ENCODE results near the gene ZNF662. TPM values are rescaled to one million over a fixed set of nuclear protein-coding genes. Genes with fewer than 3 reads are reported as not detected.
"Not testable (repeated sequence)": the region's sequence is repeated elsewhere in the genome, so short reads cannot be mapped to it uniquely, and the experiment has no call there.

The ZNF662 gene
- total RNA-seq, 2 experiments from 2014 or later, result 0.22 to 0.25 TPM

GRCh38 chr3:42876940-42877720 lies 28.8 kb upstream of the ZNF662 start:
- no peak for DNase-seq
- H3K4me3 Mint-ChIP-seq, result no peak overlapping the region
- H3K36me3 Mint-ChIP-seq (ENCODE audit: low read depth), result no peaks in the 10 kb centered on the region
- H3K27me3 Mint-ChIP-seq, result peaks cover 7% of the 10 kb centered on the region
- no peak overlapping the region for H3K27ac Mint-ChIP-seq
- POLR2A ChIA-PET, result no interaction called here
- peaks cover 14% of the 10 kb centered on the region for H3K4me1 Mint-ChIP-seq
- CTCF ChIA-PET, result interaction anchor here (1.5 kb wide), 1 partner anchor 132 kb away, joined by 3 read pairs; no protein-coding TSS in a partner anchor
- H3K9me3 Mint-ChIP-seq, result no peaks in the 10 kb centered on the region

- CTCF ChIA-PET, result interaction anchor here (1.0 to 1.5 kb wide), 2 partner anchors 9 to 133 kb away, joined by 3 to 5 read pairs; no protein-coding TSS in a partner anchor
- peaks cover 14% of the 10 kb centered on the region for H3K4me1 Mint-ChIP-seq
- H3K27me3 Mint-ChIP-seq, result peaks cover 2% of the 10 kb centered on the region
- no peak for DNase-seq
- H3K36me3 Mint-ChIP-seq (ENCODE audit: low read depth), result no peaks in the 10 kb centered on the region
- no peaks in the 10 kb centered on the region for H3K9me3 Mint-ChIP-seq
- POLR2A ChIA-PET, result no interaction called here
- no peak overlapping the region for H3K4me3 Mint-ChIP-seq
- H3K27ac Mint-ChIP-seq, result no peak overlapping the region
Measured at GRCh38 chr3:42877881-42878280, 28.1 kb upstream of the ZNF662 start.

- POLR2A ChIA-PET, result no interaction called here
Measured at GRCh38 chr3:42880183-42880582, 25.8 kb upstream of the ZNF662 start.

GRCh38 chr3:42880601-42881451 lies 25.1 kb upstream of the ZNF662 start:
- Mint-ChIP-seq H3K4me3 (peak overlapping the region; percentile 63), H3K4me1 (peaks cover 14% of the 10 kb centered on the region), H3K27ac (peak overlapping the region; percentile 89), H3K27me3 (peaks cover 2% of the 10 kb centered on the region), H3K9me3 (no peaks in the 10 kb centered on the region), H3K36me3 (ENCODE audit: low read depth) (no peaks in the 10 kb centered on the region)
- peak; percentile 90 for DNase-seq
- ChIA-PET CTCF (interaction anchor here (0.6 to 1.5 kb wide), 16 partner anchors 9 to 379 kb away, joined by 3 to 12 read pairs (median 4); partner anchors contain the start of genes HIGD1A and VIPR1), POLR2A (interaction anchor here (0.7 kb wide), 1 partner anchor 50 kb away, joined by 4 read pairs; no protein-coding TSS in a partner anchor)

More at GRCh38 chr3:42880183-42880582, 25.8 kb upstream of the ZNF662 start:
- H3K36me3 Mint-ChIP-seq (ENCODE audit: low read depth), result no peaks in the 10 kb centered on the region
- no peaks in the 10 kb centered on the region for H3K9me3 Mint-ChIP-seq
- DNase-seq, result no peak
- CTCF ChIA-PET, result interaction anchor here (1.1 kb wide), 1 partner anchor 101 kb away, joined by 4 read pairs; no protein-coding TSS in a partner anchor
- peaks cover 14% of the 10 kb centered on the region for H3K4me1 Mint-ChIP-seq
- H3K27me3 Mint-ChIP-seq, result peaks cover 2% of the 10 kb centered on the region
- peak overlapping the region; percentile 63 for H3K4me3 Mint-ChIP-seq
- peak overlapping the region; percentile 85 for H3K27ac Mint-ChIP-seq

GRCh38 chr3:42883251-42883930 lies 22.6 kb upstream of the ZNF662 start:
- H3K27ac Mint-ChIP-seq; H3K4me3 Mint-ChIP-seq; DNase-seq; POLR2A ChIA-PET; H3K9me3 Mint-ChIP-seq; H3K36me3 Mint-ChIP-seq (ENCODE audit: low read depth); H3K27me3 Mint-ChIP-seq: not testable (repeated sequence)
- CTCF ChIA-PET, result interaction anchor here (1.5 kb wide), 1 partner anchor 10 kb away, joined by 5 read pairs; no protein-coding TSS in a partner anchor
- peaks cover 14% of the 10 kb centered on the region for H3K4me1 Mint-ChIP-seq

GRCh38 chr3:42884324-42884723 lies 21.6 kb upstream of the ZNF662 start:
- ChIA-PET CTCF (no interaction called here), POLR2A (no interaction called here)
- Mint-ChIP-seq H3K27me3 (peaks cover 12% of the 10 kb centered on the region), H3K27ac (no peak overlapping the region), H3K4me3 (no peak overlapping the region), H3K4me1 (peaks cover 14% of the 10 kb centered on the region), H3K9me3 (no peaks in the 10 kb centered on the region), H3K36me3 (ENCODE audit: low read depth) (no peaks in the 10 kb centered on the region)
- DNase-seq, result no peak

GRCh38 chr3:42886294-42886822 lies 19.6 kb upstream of the ZNF662 start:
- H3K4me1 Mint-ChIP-seq, result peaks cover 5% of the 10 kb centered on the region
- no peaks in the 10 kb centered on the region for H3K9me3 Mint-ChIP-seq
- H3K4me3 Mint-ChIP-seq, result no peak overlapping the region
- ChIA-PET POLR2A (no interaction called here), CTCF (no interaction called here)
- no peaks in the 10 kb centered on the region for H3K36me3 Mint-ChIP-seq (ENCODE audit: low read depth)
- peaks cover 10% of the 10 kb centered on the region for H3K27me3 Mint-ChIP-seq
- H3K27ac Mint-ChIP-seq, result no peak overlapping the region
- DNase-seq, result no peak

GRCh38 chr3:42887084-42887483 lies 18.9 kb upstream of the ZNF662 start:
- ChIA-PET POLR2A (no interaction called here), CTCF (no interaction called here)
- Mint-ChIP-seq H3K4me3 (no peak overlapping the region), H3K27me3 (peaks cover 10% of the 10 kb centered on the region), H3K27ac (no peak overlapping the region), H3K9me3 (no peaks in the 10 kb centered on the region), H3K36me3 (ENCODE audit: low read depth) (no peaks in the 10 kb centered on the region), H3K4me1 (peaks cover 5% of the 10 kb centered on the region)
- DNase-seq, result no peak

GRCh38 chr3:42891042-42891441 lies 14.9 kb upstream of the ZNF662 start:
- H3K27ac Mint-ChIP-seq, result no peak overlapping the region
- ChIA-PET POLR2A (no interaction called here), CTCF (interaction anchor here (1.3 kb wide), 1 partner anchor 10 kb away, joined by 3 read pairs; no protein-coding TSS in a partner anchor)
- H3K36me3 Mint-ChIP-seq (ENCODE audit: low read depth), result no peaks in the 10 kb centered on the region
- no peak overlapping the region for H3K4me3 Mint-ChIP-seq
- H3K27me3 Mint-ChIP-seq, result peaks cover 10% of the 10 kb centered on the region
- H3K9me3 Mint-ChIP-seq, result no peaks in the 10 kb centered on the region
- no peak for DNase-seq
- H3K4me1 Mint-ChIP-seq, result peaks cover 13% of the 10 kb centered on the region

GRCh38 chr3:42892169-42892568 lies 13.8 kb upstream of the ZNF662 start:
- CTCF ChIA-PET, result interaction anchor here (1.0 kb wide), 1 partner anchor 11 kb away, joined by 6 read pairs; no protein-coding TSS in a partner anchor
- POLR2A ChIA-PET, result no interaction called here

GRCh38 chr3:42892807-42893206 lies 13.1 kb upstream of the ZNF662 start:
- H3K27ac Mint-ChIP-seq, result no peak overlapping the region
- no peaks in the 10 kb centered on the region for H3K36me3 Mint-ChIP-seq (ENCODE audit: low read depth)
- ChIA-PET POLR2A (no interaction called here), CTCF (interaction anchor here (1.0 kb wide), 1 partner anchor 12 kb away, joined by 6 read pairs; no protein-coding TSS in a partner anchor)
- H3K9me3 Mint-ChIP-seq, result no peaks in the 10 kb centered on the region
- H3K4me1 Mint-ChIP-seq, result peaks cover 13% of the 10 kb centered on the region
- no peak overlapping the region for H3K4me3 Mint-ChIP-seq
- no peak for DNase-seq
- H3K27me3 Mint-ChIP-seq, result peaks cover 5% of the 10 kb centered on the region

More at GRCh38 chr3:42892169-42892568, 13.8 kb upstream of the ZNF662 start:
- H3K27ac Mint-ChIP-seq, result no peak overlapping the region
- H3K9me3 Mint-ChIP-seq, result no peaks in the 10 kb centered on the region
- peaks cover 9% of the 10 kb centered on the region for H3K27me3 Mint-ChIP-seq
- no peak for DNase-seq
- H3K4me1 Mint-ChIP-seq, result peaks cover 13% of the 10 kb centered on the region
- H3K36me3 Mint-ChIP-seq (ENCODE audit: low read depth), result no peaks in the 10 kb centered on the region
- H3K4me3 Mint-ChIP-seq, result no peak overlapping the region
